HG02798 (cell line): ENCODE data around the gene NTSR1.

Source experiments
- ATAC-seq: cut with Tn5 transposase; IDR thresholded peaks from one replicate; pipeline ENCODE4 v1.9.1; 2021; ENCODE audit warnings: mild to moderate bottlenecking; ENCODE audit not compliant: unreplicated experiment, poor library complexity

The NTSR1 gene

DNA sequence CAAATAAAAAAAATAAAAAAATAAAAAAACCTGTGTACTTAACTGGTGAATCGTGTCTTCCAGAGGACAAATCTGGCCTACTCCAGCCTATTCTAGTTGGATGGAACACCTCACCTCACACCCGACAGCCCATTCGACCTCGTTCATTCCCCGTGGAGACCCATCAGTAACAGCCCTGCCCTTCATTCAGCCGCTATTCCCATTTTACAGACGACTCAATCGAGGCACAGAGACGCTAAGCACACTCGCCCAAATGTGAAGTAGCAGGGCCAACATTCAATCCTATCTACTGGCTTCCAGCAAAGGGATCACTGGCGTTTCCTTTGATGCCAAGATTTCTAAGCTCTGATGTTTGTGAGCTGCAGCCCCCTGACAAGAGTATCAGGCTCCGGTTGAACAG, 1.8 kb upstream of the NTSR1 start:
- no peak for ATAC-seq

DNA sequence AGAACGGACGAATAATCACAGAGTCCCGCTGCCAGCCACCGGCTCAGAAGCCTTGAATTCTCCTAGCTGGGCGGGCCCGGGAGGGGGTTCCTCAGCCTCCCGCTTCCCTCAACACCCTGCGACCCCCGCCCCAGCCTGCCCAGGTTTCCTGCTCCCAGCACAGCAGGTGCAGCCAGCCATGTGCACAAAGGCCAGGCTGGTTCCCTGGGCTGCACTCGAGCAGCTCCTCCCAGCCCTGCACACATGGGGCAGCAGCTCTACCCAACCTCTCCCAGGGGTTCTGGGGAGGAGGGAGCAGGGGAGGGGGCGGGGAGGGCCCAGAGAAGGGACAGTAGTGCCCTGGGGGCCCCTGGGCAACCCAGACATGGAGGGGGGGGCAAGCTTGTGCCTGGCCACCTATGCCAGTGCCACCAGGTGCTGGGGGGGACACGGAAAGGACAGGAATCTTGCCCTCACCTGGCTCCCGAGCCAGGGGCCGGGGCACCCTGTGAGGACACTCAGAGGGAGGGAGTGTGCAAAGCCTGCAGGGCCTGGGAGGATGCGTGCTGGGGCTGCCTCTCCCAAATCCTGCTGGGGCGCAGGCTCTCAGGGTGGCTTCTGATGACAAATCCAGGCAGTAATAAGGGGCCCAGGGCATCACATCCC, 1.2 kb upstream of the NTSR1 start:
- ATAC-seq: no peak

DNA sequence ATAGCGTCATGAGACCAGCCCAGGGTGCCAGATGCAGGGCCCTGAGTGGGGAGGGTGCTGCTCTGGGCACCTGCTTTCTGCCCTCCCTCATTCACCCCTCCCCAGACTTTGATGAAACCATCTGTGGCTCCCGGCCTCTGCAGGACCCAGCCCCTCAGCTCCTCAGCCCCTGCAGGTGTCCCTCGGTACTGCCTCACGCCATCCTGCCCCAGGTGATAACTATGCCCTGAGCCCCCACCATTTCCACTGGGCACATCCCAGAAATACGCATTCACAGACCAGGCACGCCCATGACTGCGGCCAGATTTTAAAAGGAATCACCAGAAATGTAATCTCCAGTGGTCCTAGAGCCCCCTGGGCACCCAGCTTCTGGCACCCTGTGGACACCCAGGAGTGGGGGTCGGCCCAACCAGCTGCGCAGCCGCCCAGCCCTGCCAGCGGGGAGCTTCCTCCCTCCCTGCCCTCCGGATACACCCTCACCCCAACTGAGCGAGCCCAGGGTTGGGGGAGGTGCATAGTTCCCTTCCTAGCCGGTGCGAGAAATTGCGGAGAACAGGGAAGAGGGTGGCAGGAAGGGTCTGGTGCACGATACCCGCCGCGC, 615 bp upstream of the NTSR1 start:
- ATAC-seq: no peak

DNA sequence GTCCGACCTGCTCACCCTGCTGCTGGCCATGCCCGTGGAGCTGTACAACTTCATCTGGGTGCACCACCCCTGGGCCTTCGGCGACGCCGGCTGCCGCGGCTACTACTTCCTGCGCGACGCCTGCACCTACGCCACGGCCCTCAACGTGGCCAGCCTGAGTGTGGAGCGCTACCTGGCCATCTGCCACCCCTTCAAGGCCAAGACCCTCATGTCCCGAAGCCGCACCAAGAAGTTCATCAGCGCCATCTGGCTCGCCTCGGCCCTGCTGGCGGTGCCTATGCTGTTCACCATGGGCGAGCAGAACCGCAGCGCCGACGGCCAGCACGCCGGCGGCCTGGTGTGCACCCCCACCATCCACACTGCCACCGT, 885 bp downstream of the NTSR1 start:
- ATAC-seq: no peak

DNA sequence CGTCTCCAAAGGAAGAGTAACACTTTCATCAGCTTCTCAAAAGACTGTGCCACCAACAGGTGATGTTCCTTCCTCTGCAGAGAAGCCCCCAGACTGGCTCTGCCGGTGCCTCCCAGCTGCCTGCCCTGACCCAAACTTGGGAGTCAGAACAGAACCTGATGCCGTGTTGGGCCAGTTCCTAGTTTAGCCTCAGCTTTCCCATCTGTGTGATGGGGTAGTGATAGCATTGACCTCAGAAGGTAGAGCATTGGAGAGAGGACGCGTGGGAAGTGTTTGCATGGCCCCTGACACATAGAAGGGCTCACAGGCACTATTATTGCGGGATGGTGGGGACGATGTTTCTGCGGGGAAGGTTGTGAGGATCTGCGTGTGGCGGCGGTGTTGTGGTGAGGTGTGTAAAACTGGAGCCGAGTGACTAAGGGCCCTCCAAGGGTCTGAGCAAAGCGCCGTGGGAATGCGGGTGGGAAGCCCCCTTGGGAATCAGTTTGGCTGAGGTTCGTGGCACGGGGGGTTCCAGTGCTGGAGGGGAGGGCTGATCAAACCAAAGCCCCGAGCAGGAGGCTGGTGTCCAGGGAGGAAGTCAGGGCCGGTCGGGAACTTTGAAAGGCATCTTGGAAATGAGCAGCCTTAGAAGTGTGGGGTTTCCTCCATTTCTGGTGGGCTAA, 1.7 kb downstream of the NTSR1 start:
- ATAC-seq: no peak

DNA sequence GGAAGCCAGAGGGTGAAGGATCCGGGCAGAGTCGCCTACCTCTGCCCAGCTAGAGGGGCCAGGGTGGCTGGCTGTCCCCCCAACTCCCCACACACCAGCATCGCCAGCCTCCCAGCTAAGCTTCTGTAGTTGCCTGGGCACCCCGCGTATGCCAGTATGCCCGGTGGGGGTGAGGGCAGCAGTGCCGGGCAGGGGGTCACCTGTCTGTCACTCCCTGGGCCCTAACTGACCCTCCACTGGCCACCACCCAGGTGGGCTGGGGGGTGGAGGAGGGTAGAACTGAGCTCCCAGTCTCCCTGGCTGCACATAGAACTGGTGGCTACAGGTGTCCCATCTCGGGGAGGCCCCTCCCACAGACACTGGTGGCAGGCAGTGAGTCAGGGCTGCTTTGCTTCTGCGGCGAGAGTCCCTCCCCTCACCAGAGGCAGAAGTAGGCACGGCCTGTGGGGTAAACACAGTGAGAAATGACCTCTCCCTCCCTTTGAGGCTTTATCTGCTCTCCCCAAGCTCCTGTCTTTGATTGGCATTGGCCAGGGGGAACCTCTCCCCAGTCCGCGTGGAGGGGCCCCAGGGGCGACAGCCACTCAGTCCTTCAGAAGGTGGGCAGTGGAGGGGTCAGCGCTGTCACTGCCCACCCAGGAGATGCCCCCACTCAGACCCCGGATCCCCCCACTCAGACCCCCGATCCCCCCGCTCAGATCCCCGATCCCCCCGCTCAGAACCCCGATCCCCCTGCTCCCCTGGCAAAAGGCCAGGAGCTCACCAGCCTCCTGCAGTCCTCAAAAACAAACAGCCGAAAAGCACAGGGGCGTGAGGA, 2.5 kb downstream of the NTSR1 start:
- no peak for ATAC-seq

DNA sequence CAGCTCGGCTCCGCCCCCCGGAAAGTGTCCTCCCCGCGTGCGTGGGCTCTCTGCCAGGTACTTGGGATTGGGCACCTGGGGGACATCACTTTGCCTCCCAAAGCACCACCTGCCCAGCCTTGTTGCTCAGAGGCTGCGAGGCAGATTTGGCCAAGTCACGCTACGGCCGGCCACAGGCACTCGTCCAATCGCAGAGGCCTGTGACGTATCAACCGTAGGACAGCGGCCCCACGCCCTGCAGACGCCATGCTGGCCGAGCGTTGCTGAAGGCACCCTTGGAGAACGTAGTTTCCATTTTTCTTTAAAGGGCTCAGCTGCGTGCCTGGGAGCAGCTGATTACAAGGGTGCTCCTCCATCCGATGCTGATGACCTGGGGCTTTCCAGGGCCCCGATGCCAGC, 3.1 kb downstream of the NTSR1 start:
- ATAC-seq: no peak

DNA sequence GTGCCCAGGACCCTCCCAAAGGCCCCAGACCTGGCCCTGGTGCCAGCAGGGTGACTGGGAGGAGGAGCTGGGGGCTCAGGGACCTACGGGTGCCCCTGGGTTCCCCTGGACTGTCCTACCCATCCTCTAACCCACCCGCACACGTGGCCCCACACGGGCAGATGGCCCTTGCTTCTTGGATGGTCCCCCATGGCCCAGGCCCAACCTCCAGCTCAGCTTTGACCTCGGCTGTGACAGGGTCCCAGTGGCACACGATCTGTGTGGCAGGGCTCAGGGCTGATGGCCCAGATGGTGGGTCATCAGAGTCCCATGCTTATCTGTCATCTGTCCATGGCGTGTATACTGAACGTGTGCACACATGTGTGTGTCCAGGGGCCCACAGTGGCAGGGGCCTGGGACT, 4.0 kb downstream of the NTSR1 start:
- ATAC-seq: no peak

DNA sequence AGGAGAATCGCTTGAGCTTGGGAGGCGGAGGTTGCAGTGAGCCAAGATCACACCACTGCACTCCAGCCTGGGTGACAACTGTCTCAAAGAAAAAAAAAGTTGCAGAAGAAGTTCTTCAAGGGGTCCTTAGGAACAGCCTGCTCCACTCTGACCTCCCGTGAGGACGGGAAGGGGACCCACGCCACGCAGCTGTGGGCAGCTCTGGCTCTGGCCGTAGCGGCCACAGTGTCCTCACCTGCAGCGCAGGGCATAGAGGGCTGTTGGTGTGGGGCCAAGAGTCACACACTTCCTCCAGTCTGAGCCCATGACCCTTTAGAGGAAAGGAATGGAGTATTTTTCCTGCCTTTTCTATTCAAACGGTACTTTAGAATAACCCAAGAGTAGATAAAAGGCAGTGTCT, 5.4 kb downstream of the NTSR1 start:
- ATAC-seq: no peak

DNA sequence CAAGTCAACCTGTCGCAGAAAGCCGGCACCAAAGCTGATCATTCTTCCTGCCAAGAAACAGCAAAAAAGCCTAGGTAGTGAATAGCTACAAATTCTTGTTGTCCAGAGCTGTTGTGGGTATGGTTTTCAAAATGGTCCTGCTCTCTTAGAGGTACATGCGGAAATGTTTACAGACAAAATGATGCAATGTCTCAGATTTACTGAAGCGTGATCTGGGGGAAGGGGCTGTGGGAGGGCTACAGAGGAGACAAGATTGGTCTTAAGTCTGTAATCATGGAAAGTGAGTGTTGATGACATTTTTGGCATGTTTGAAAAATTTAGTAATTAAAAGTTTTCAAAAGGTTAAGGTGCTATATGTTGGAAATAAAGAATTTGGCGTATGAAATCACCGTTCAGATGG, 6.2 kb downstream of the NTSR1 start:
- ATAC-seq: no peak

DNA sequence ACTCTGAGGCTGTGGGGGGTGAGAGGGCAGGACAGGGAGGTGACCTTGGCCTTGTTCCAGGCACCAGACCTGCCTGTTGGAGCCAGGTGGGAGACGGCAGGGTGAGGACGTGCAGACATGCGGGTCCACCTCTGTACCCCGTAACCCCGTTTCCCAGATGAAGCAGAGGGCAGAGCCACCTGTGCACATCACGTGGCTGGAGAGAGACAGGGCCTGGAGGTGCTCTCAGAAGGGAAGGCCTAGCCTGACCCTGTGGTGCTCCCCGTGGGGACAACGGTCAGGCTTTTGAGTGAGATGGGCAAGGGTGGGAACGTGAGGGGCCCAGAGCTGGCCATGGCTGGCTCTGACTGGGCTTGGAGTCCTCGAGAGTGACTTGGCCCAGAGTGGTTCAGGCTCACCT, 6.6 kb downstream of the NTSR1 start:
- no peak for ATAC-seq

DNA sequence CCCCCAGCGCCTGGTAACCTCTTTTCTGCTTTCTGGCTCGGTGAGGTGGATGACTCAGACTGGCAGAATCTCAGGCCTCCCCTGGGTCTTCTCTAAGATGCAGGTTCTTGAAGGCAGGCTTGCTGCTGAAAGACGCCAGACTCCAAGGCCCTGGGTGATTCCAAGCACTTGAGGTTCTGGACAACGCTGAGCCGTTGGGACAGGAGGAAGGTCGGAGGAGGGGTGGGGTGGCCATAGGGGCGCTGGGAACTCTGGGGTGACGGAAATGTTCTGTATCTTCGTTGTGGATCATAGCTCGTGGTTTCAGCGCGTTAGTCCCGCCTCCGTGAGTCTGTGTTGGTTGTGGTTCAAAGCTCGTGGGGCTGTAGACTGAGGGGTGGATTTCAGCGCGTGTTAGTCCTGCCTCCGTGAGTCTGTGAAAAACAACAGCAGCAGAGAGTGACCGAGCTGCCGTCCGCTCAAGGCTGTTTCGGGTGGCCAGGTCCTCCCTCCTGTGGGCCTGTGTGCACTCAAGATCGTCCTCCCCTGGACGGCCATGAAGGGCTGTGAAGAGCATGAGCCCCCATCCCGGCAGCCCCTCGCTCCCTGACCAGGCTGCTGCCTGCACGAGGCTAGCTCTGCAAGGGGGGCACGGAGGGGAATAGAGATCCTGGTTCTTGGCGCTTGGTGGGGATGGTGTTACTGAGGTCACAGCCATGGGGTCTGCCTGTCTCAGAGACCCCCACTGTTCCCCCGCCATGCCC, 7.7 kb downstream of the NTSR1 start:
- no peak for ATAC-seq

DNA sequence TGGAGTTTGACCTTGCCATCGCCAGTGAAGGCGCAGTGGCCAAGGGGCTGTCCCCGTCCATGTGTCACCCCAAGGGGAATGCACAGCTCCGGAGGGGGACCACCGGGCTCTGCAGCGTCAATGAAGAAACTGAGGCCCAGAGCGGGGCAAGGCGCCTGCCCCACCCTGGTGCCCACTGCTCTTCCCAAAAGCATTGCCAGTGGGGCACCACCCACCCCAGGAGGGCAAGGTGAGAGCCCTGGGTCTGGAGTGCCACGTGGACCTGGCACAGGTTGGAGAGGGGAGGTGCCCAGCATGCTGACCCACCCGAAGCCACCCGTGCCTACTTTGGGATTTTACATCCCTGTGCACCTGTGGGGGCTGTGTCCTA, 8.3 kb downstream of the NTSR1 start:
- ATAC-seq: no peak

DNA sequence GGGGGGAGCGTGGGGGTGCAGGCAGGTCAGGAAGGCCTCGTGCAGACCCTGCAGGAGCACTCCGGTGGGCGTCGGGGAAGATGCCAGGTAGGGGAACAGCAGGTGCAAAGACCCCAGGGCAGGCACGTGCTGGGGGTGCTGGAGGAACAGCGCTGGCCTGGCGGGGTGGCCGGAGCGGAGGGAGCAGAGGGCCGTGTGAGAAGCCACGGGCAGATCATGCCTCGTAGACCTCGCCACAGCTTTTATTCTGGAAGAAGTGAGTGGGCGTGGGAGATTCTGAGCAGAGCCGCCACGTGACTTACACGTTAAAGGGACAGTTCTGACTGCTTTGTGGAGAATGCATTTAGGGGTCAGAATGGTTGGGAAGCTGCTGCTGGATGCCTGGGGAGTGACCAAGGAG, 9.3 kb downstream of the NTSR1 start:
- ATAC-seq: no peak

DNA sequence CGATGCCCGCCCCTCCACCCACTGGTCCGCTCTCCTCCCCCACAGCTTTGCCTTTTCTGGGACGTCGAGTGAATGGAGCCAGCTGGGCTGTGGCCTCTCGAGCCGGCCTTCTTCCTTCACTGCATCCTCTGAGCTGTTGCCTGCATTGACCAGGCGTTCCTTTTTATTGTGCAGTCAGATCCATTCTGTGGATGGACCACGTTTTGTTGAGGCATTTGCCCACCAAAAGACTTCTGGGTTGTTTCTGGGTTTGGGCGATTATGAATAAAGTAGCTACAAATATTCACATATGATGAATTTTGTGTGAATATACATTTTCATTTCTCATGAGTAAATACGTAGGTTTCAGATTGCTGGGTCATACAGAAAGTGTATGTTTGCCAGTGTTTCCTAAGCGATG, 9.9 kb downstream of the NTSR1 start:
- ATAC-seq: no peak

DNA sequence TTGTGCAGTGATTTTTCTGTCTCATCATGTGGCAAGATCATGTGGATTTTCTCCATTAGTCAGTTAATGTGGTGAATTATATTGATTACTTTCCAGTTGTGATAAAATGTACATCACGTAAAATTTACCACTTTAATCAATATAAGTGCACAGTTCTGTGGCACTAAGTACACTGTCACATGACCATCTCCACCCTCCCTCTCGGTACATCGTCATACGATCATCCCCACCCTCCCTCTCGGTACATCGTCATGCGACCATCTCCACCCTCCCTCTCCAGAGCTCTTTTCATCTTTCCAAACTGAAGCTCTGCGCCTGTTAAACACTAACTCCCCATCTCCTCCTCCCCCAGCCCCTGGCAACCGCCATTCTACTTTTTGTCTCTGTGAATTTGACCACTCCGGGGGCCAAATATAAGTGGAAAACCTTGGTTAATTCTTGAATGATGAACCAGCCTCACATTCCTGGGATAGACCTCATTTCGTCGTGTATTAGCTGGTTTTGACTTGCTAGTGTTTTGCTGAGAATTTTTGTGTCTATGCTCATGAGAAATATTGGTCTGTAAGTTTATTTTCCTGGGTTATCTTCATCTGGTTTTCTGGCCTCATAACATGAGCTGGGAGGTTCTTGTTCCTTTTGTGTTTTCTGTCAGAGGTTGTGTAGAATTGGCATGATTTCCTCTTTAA, 10.8 kb downstream of the NTSR1 start:
- ATAC-seq: no peak

DNA sequence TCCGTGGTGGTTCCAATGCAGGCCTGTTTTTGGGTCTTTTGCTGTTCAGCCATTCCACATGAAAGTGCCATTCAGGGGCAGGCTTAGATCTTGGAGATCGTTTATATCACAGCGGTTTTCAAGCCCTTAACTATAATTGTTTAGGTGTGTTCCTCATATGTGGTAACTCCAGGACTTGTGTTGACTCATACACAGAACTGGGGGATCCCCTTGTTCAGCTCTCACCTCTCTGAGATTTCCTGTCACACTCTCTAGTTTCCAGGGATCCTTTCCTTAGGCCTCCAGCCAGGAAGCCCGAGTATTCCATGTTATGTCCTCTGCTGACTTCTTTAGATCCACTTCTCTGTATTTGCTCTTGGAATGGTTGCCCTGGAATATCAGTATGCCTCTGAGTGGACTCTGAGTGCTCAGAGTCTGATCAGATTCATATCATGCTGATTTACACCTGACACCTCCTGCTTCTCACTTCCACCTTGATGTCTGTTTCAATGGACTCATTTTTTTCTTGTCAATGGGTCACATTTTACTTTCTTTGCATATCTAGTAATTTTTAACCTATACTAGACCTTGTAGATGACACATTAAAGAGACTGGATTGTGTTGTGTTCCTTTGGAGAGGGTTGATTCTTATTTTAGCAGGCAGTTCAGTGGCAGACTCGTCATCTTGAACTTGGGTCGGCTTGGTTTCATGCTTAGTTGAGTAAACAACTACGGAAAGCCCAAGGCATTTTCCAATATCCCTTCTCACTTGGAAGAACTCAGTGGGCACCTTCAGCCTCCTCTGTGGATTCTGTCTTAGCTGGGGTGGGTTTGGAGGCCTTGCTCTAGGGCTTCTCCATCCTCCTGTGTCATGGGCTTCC, 13.1 kb downstream of the NTSR1 start:
- no peak for ATAC-seq

DNA sequence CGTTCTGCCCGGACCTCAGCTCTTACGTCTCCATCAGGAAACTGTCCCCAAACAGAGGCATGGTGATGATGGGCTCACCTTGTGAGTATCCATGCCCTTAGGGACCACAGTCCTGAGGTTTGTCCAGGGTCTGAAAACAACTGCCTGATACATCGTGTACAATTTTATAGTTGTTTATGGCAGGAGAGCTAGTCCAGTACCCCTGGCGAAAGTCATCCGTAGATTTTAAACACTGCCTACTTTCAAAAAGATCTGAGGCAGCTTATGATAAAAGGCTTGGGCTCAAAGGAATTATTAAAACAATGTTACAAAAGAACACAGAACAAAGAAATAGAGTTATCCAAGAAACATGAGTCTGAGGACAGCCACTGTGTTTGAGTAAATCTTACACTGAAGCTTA, 14.0 kb downstream of the NTSR1 start:
- ATAC-seq: no peak

DNA sequence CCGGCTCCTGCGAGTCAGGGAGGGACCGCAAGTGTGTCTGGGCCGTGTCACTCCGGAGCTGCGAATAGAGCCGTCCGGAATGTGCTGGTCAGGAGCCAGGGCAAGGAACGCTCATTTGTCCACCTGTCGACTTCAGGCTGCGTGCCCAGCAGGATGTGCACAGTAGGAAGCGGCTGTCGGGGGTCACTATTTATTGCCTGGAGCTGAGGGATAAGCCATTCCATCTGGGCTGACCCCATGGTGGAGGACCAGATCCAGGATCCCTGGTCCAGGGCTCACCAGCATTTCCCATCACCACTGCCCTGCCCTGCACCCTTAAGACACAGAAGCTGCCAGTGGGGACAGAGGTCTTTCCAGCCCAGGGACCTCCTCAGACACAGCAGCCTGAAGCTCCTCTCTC, 14.7 kb downstream of the NTSR1 start:
- no peak for ATAC-seq
